ENCODE results near the gene STIP1.

The STIP1 gene

DNA sequence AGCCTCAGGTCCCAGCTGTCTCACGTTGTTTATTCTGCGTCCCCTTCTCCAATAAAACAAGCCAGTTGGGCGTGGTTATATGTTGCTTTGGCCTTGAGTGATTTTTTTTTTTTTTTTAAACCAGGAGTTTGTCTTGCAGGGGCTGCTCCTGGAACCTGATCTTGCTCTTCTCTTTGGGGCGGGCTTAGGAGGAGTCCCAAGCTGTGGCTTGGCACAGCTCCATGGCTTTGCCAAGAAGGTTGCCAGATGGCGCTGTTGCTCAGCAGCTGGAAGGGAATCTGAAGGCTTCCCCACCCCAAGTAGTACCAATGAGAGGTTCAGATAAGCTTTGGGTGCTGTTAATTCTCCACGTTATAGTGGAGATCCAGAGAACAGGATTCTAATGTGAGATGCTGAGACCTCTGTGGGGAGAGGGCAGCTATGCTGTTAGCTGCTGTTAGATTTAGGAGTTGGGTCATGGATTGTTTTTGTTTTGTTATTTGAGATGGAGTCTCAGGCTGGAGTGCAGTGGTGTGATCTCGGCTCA is 18.6 kb downstream of the STIP1 start:
- peak; percentile 97 for DNase-seq (ENCODE audit: low read depth)
- Histone ChIP-seq H3K4me3 (ENCODE audit: low read length) (no peak overlapping the region), H3K36me3 (ENCODE audit: control insufficient read depth, insufficient read depth, low read length, severe bottlenecking) (peaks cover 55% of the 10 kb centered on the region), H3K9ac (ENCODE audit: low read length) (peak overlapping the region; percentile 22), H3K9me3 (ENCODE audit: control insufficient read depth, low read length) (no peaks in the 10 kb centered on the region), H3K27me3 (replicated peaks; ENCODE audit: control insufficient read depth, insufficient read depth, low read length) (no peaks in the 10 kb centered on the region), H3K4me1 (ENCODE audit: control insufficient read depth, insufficient read depth, low read length) (peaks cover 9% of the 10 kb centered on the region)

- Histone ChIP-seq H3K9me3 (ENCODE audit: control insufficient read depth, low read length) (no peaks in the 10 kb centered on the region), H3K27me3 (replicated peaks; ENCODE audit: control insufficient read depth, insufficient read depth, low read length) (no peaks in the 10 kb centered on the region), H3K4me1 (ENCODE audit: control insufficient read depth, insufficient read depth, low read length) (peaks cover 9% of the 10 kb centered on the region), H3K4me3 (ENCODE audit: low read length) (peak within 1 kb of the TSS; percentile 61), H3K9ac (ENCODE audit: low read length) (peak within 1 kb of the TSS; percentile 74), H3K36me3 (ENCODE audit: control insufficient read depth, insufficient read depth, low read length, severe bottlenecking) (peaks cover 34% of the 10 kb centered on the region)
- DNase-seq (ENCODE audit: low read depth) = no peak
These were observed 20.7 kb downstream of the STIP1 start, which contains the start of gene FERMT3 for GRCh38 chr11:64206457-64207255. Gene FERMT3 (plus strand): TSS chr11:64206721. CDS start chr11:64207365, 644 bp downstream.

DNA sequence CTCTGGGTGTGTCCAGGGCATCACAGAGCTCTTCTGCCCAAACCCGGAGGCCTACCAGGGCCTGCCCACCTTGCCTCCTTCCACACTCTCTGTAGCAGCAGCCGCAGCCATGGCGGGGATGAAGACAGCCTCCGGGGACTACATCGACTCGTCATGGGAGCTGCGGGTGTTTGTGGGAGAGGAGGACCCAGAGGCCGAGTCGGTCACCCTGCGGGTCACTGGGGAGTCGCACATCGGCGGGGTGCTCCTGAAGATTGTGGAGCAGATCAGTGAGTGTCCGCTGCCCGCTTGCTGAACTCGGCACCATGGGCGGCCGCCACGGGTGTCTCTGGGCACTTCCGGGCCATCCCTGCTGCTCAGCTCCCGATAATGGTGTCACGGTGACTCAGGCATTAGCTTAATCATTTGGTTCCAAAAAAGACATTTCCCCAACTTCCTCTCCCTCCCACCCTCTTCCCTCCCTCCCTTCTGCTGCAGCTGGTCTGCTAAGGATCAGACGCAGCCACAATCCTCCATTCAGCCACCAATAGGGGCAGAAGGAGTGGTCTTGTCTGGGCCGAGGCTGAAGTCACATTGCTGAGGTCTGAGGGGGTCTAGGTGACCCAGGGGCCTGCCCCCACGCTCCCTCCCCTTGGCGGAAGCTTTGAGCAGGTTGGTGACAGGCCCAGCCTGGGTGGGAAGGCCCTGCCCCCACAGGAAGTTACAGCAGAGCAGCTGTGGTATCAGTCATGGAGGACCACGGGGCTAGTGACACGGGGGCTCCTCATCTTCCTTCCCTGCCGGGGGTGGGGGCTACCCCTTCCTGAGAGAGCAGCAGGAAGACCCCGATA is 21.5 kb downstream of the STIP1 start:
- H3K4me3 ChIP-seq (ENCODE audit: low read length) = peak overlapping the region; percentile 61
- no peaks in the 10 kb centered on the region for H3K9me3 ChIP-seq (ENCODE audit: control insufficient read depth, low read length)
- no peak for DNase-seq (ENCODE audit: low read depth)
- peaks cover 9% of the 10 kb centered on the region for H3K4me1 ChIP-seq (ENCODE audit: control insufficient read depth, insufficient read depth, low read length)
- H3K36me3 ChIP-seq (ENCODE audit: control insufficient read depth, insufficient read depth, low read length, severe bottlenecking) = peaks cover 26% of the 10 kb centered on the region
- peak overlapping the region; percentile 74 for H3K9ac ChIP-seq (ENCODE audit: low read length)
- no peaks in the 10 kb centered on the region for H3K27me3 ChIP-seq (replicated peaks; ENCODE audit: control insufficient read depth, insufficient read depth, low read length)

DNA sequence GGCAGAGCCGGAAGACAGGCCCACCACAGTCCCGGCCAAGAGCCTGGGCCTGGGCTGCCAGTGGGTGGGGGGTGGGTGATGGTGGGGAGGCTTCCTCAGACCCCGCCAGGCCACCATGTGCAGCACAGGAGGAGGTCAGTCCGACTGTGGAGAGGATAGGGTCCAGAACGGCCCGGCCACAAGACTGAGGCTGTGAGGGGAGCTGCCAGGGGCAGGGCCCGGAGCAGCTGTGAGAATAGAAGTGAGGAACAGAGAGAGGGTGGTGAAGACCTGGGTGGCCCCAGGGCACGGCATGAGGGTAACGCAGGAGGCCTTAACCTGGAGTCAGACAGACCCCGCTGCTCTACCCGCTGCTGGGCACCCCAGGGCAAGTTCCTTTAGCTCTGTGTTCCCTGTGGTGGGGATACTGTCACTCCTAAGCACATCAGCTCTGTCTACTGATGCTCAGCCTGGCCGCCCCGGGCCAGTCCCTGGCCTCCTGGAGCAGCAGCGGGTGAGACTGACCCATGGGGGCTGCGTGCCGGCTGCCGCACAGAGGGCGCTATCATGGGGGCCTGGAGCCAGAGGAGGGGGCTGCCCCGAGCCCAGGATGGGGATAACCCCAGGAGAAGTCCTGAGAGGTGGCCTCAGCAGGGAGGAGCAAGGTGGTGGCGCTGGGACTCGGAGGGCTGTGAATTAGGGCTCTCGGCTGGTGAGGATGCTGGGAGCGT is 22.3 kb downstream of the STIP1 start:
- Histone ChIP-seq H3K27me3 (replicated peaks; ENCODE audit: control insufficient read depth, insufficient read depth, low read length) (no peaks in the 10 kb centered on the region), H3K9ac (ENCODE audit: low read length) (peak overlapping the region; percentile 74), H3K36me3 (ENCODE audit: control insufficient read depth, insufficient read depth, low read length, severe bottlenecking) (peaks cover 19% of the 10 kb centered on the region), H3K4me1 (ENCODE audit: control insufficient read depth, insufficient read depth, low read length) (peaks cover 9% of the 10 kb centered on the region), H3K4me3 (ENCODE audit: low read length) (peak overlapping the region; percentile 61), H3K9me3 (ENCODE audit: control insufficient read depth, low read length) (no peaks in the 10 kb centered on the region)
- DNase-seq (ENCODE audit: low read depth) = no peak

GRCh38 chr11:64208796-64209562 is 23.0 kb downstream of the STIP1 start:
- Histone ChIP-seq H3K4me1 (ENCODE audit: control insufficient read depth, insufficient read depth, low read length) (peaks cover 9% of the 10 kb centered on the region), H3K27me3 (replicated peaks; ENCODE audit: control insufficient read depth, insufficient read depth, low read length) (no peaks in the 10 kb centered on the region), H3K4me3 (ENCODE audit: low read length) (no peak overlapping the region), H3K36me3 (ENCODE audit: control insufficient read depth, insufficient read depth, low read length, severe bottlenecking) (peaks cover 11% of the 10 kb centered on the region), H3K9ac (ENCODE audit: low read length) (no peak overlapping the region), H3K9me3 (ENCODE audit: control insufficient read depth, low read length) (no peaks in the 10 kb centered on the region)
- no peak for DNase-seq (ENCODE audit: low read depth)

GRCh38 chr11:64209563-64209843 is 23.5 kb downstream of the STIP1 start:
- Histone ChIP-seq H3K4me3 (ENCODE audit: low read length) (no peak overlapping the region), H3K9me3 (ENCODE audit: control insufficient read depth, low read length) (no peaks in the 10 kb centered on the region), H3K4me1 (ENCODE audit: control insufficient read depth, insufficient read depth, low read length) (peaks cover 9% of the 10 kb centered on the region), H3K27me3 (replicated peaks; ENCODE audit: control insufficient read depth, insufficient read depth, low read length) (no peaks in the 10 kb centered on the region), H3K36me3 (ENCODE audit: control insufficient read depth, insufficient read depth, low read length, severe bottlenecking) (peaks cover 8% of the 10 kb centered on the region), H3K9ac (ENCODE audit: low read length) (no peak overlapping the region)
- DNase-seq (ENCODE audit: low read depth) = no peak

DNA sequence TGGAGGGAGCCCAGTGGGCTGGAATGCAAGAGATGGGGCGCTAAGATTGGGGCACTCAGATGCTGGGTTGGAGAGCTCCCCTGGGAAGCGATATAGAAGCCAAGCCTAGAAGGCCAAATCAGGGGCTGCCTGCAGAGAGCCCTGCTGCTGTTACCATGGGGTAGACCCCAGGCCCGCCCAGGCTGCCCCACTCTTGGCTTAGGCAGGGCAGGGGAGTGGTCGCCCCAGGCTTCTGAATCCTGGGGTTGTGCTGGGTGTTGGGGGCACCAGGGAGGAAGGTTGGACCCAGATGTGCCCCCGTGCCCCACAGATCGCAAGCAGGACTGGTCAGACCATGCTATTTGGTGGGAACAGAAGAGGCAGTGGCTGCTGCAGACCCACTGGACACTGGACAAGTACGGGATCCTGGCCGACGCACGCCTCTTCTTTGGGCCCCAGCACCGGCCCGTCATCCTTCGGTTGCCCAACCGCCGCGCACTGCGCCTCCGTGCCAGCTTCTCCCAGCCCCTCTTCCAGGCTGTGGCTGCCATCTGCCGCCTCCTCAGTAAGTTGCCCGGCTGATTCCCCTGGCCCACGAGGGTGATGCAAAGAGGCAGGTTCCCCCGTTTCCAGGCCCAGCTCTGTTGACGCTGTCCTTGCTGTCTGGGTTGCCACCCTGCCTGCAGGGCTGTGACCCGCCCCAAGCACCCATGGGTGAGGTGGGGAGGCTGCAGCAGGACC is 24.5 kb downstream of the STIP1 start:
- Histone ChIP-seq H3K4me1 (ENCODE audit: control insufficient read depth, insufficient read depth, low read length) (peaks cover 16% of the 10 kb centered on the region), H3K4me3 (ENCODE audit: low read length) (no peak overlapping the region), H3K36me3 (ENCODE audit: control insufficient read depth, insufficient read depth, low read length, severe bottlenecking) (peaks cover 5% of the 10 kb centered on the region), H3K9me3 (ENCODE audit: control insufficient read depth, low read length) (no peaks in the 10 kb centered on the region), H3K27me3 (replicated peaks; ENCODE audit: control insufficient read depth, insufficient read depth, low read length) (no peaks in the 10 kb centered on the region), H3K9ac (ENCODE audit: low read length) (no peak overlapping the region)
- no peak for DNase-seq (ENCODE audit: low read depth)

DNA sequence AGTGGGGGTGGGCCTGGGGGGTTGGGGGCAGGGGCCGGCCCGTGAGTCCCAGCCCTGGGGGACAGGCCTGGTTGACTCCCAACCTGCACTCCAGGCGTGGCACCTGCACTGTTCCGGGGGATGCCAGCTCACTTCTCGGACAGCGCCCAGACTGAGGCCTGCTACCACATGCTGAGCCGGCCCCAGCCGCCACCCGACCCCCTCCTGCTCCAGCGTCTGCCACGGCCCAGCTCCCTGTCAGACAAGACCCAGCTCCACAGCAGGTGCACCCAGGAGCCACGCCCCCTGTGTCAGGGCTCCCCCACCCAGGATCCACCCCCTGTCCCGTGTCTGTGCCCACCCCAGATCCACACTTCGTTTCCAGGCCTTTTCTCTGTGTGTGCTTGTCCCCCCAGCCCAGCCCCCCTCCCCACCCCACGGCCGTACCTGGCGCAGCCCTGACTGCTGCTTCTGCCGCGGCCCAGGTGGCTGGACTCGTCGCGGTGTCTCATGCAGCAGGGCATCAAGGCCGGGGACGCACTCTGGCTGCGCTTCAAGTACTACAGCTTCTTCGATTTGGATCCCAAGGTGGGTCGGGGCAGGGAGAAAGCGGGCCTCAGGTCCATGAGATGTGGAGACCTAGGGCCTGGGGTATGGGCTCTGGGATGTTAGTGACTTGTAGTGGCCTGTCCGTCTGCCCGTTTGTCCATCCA is 25.4 kb downstream of the STIP1 start:
- no peak overlapping the region for H3K4me3 ChIP-seq (ENCODE audit: low read length)
- H3K4me1 ChIP-seq (ENCODE audit: control insufficient read depth, insufficient read depth, low read length) = peaks cover 16% of the 10 kb centered on the region
- no peaks in the 10 kb centered on the region for H3K36me3 ChIP-seq (ENCODE audit: control insufficient read depth, insufficient read depth, low read length, severe bottlenecking)
- no peaks in the 10 kb centered on the region for H3K9me3 ChIP-seq (ENCODE audit: control insufficient read depth, low read length)
- no peak overlapping the region for H3K9ac ChIP-seq (ENCODE audit: low read length)
- no peaks in the 10 kb centered on the region for H3K27me3 ChIP-seq (replicated peaks; ENCODE audit: control insufficient read depth, insufficient read depth, low read length)
- no peak for DNase-seq (ENCODE audit: low read depth)

DNA sequence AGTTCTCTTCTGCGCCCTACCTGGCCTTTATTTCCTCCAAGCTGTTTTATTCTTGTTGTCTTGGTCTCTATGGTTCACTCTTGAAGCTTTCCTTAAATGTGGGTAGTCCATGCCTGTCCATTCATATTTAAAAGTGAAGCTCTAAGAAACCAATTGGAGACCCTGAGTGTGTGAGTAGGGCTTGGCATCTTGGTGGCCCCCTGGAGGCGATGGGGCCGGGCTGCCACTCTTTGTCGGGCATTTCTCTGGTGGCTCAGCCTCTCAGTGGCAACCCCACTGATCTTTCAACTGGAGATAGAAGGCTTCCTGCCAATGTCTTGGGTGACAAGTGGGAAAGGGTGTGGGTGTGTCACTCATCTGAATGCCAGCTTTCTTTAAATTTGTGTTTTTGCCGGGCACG is 30.9 kb downstream of the STIP1 start:
- Histone ChIP-seq H3K9ac (ENCODE audit: low read length) (no peak overlapping the region), H3K27me3 (replicated peaks; ENCODE audit: control insufficient read depth, insufficient read depth, low read length) (no peaks in the 10 kb centered on the region), H3K4me3 (ENCODE audit: low read length) (no peak overlapping the region), H3K9me3 (ENCODE audit: control insufficient read depth, low read length) (no peaks in the 10 kb centered on the region), H3K4me1 (ENCODE audit: control insufficient read depth, insufficient read depth, low read length) (peaks cover 7% of the 10 kb centered on the region), H3K36me3 (ENCODE audit: control insufficient read depth, insufficient read depth, low read length, severe bottlenecking) (no peaks in the 10 kb centered on the region)
- no peak for DNase-seq (ENCODE audit: low read depth)
